Measurements from ENCODE around the gene RTN4.

RTN4 gene

GRCh38 chr2:55031505-55031904 is 18.7 kb downstream of the RTN4 start:
- no peak for DNase-seq

GRCh38 chr2:55030766-55031165 is 19.5 kb downstream of the RTN4 start:
- no peak for DNase-seq

- no peak for DNase-seq
These were observed 21.2 kb downstream of the RTN4 start for GRCh38 chr2:55029098-55029497.

GRCh38 chr2:55027226-55027625 is 23.0 kb downstream of the RTN4 start:
- DNase-seq: no peak

- no peak for DNase-seq
These were observed 24.0 kb downstream of the RTN4 start for GRCh38 chr2:55026202-55026601.

GRCh38 chr2:55025627-55026026 is 24.6 kb downstream of the RTN4 start:
- no peak for DNase-seq

- DNase-seq: no peak
These were observed 25.2 kb downstream of the RTN4 start for GRCh38 chr2:55025082-55025481.

GRCh38 chr2:55022476-55022875 is 27.8 kb downstream of the RTN4 start:
- DNase-seq: no peak

- DNase-seq: no peak
These were observed 30.6 kb downstream of the RTN4 start for GRCh38 chr2:55019526-55020258.

- DNase-seq: no peak
These were observed 31.6 kb downstream of the RTN4 start for GRCh38 chr2:55018619-55019018.

GRCh38 chr2:55017880-55018279 is 32.4 kb downstream of the RTN4 start:
- DNase-seq: no peak

GRCh38 chr2:55017428-55017827 is 32.8 kb downstream of the RTN4 start:
- DNase-seq: no peak

GRCh38 chr2:55014962-55015939 is 35.0 kb downstream of the RTN4 start:
- peak; percentile 32 to 83 for DNase-seq

GRCh38 chr2:55013936-55014335 is 36.3 kb downstream of the RTN4 start:
- peak in 1 of 2 donors; percentile 16 for DNase-seq

- no peak for DNase-seq
These were observed 37.4 kb downstream of the RTN4 start for GRCh38 chr2:55012672-55013484.

GRCh38 chr2:55011831-55012671 is 38.2 kb downstream of the RTN4 start:
- DNase-seq: no peak

GRCh38 chr2:55010915-55011314 is 39.3 kb downstream of the RTN4 start:
- no peak for DNase-seq

GRCh38 chr2:55010149-55010591 is 40.1 kb downstream of the RTN4 start:
- DNase-seq: peak; percentile 34 to 81

GRCh38 chr2:55009277-55010060 is 40.8 kb downstream of the RTN4 start:
- no peak for DNase-seq

GRCh38 chr2:55006306-55006705 is 43.9 kb downstream of the RTN4 start:
- DNase-seq: no peak

Measured in hippocampal formation (tissue), 2 donors.